HUES64 (cell line): ENCODE measurements around the gene TPST2. TPM values are rescaled to one million over a fixed set of nuclear protein-coding genes. Genes with fewer than 3 reads are reported as not detected.

Experiments
- H3K27ac ChIP-seq: 2 replicates; pipeline ENCODE4 v1.7.0; 2013; ENCODE audit warnings: low read depth, low read length, inconsistent platforms
- H3K27me3 ChIP-seq: 2 replicates; pipeline ENCODE4 v1.6.1; 2013; ENCODE audit warnings: mild to moderate bottlenecking, low read length; ENCODE audit not compliant: insufficient read depth
- H3K36me3 ChIP-seq: 2 replicates; pipeline ENCODE4 v1.6.1; 2013; ENCODE audit warnings: mild to moderate bottlenecking, low read length; ENCODE audit not compliant: insufficient read depth
- H3K4me1 ChIP-seq: 2 replicates; pipeline ENCODE4 v1.6.1; 2013; ENCODE audit warnings: mild to moderate bottlenecking, low read length, moderate library complexity; ENCODE audit not compliant: insufficient read depth
- H3K4me3 ChIP-seq: 2 replicates; pipeline ENCODE4 v1.5.1; 2013; ENCODE audit warnings: mild to moderate bottlenecking, low read length, moderate library complexity
- H3K9ac ChIP-seq: 2 replicates; pipeline ENCODE4 v1.6.1; 2013; ENCODE audit warnings: mild to moderate bottlenecking, low read depth, low read length
- H3K9me3 ChIP-seq: 2 replicates; pipeline ENCODE4 v1.6.1; 2013; ENCODE audit warnings: low read depth, low read length; ENCODE audit not compliant: insufficient read depth
- WGBS: fragments of 150-250, 120-280 bp; methylation state at CpG from one replicate; pipeline ENCODE4 v1.1.7; 2013; ENCODE audit warnings: missing lambda C conversion rate; 5-methylcytosine and 5-hydroxymethylcytosine counted together
- polyA plus RNA-seq, 2 experiments: library from polyadenylated mRNA; stranded (reverse); fragments of 50-300 nt; gene quantifications; one replicate each; pipeline ENCODE4 v1.2.3, GENCODE V29; 2013

Gene TPST2
- 34.5 TPM for polyA plus RNA-seq (2013, experiment 1 of 2)
- 35.2 TPM for polyA plus RNA-seq (2013, experiment 2 of 2)

DNA sequence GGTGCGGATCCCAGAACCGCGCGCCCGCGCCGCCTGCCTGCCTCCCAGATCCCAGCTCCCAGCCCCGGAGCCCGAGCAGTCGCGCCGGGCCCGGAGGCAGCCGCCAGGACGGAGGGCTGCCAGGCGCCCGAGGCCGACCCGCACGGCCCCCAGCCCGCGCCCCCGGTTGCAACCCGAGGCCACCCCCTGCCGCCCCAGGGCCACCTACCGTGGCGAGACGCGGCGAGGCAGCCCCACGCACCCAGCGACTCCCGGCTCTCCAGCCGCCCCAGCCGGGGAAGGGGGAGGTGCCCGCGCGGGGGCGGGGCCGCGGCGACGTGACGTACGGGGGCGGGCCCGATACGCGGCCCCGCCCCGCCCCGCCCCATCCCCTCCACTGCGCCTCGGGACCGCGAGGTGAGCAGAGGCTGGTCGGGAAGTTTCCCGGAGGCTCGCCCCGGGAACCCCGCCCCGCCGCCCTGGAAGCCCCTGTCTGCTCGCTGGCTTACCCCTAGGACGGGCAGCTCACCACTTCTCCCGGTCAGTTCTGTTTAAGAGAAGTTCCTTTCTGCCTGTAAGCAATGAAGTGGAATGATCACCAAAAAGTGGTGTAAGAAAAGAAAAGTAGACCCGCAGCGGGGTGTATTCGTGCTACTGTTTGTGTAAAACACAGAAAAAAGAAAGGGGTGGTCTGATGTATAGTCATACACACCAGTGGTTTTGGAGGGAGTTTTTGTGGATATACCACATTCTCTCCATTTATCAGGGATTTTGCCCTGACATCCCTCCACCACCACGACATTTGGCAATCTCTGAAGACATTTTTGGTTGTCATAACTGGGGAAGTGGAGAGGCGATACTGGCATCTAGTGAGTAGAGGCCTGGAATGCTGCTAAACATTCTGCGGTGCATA is at the start of gene TPST2:
TSS of gene TPST2 (minus strand) at position 288 of the 892 bp plus-strand sequence. CDS start 48,502 bp downstream, outside the sequence.
- Histone ChIP-seq H3K27me3 (no peaks in the 10 kb centered on the region), H3K4me1 (peaks cover 6% of the 10 kb centered on the region; the same call in 1 of the 2 replicates), H3K27ac (peak within 1 kb of the TSS; percentile 25; the same call in 1 of the 2 replicates), H3K36me3 (peaks cover 10% of the 10 kb centered on the region), H3K9me3 (no peaks in the 10 kb centered on the region; the same call in 1 of the 2 replicates), H3K4me3 (peak within 1 kb of the TSS; percentile 78), H3K9ac (peak within 1 kb of the TSS; percentile 62)
- 6% methylated on average over 72 of the region's 72 CpGs for WGBS

DNA sequence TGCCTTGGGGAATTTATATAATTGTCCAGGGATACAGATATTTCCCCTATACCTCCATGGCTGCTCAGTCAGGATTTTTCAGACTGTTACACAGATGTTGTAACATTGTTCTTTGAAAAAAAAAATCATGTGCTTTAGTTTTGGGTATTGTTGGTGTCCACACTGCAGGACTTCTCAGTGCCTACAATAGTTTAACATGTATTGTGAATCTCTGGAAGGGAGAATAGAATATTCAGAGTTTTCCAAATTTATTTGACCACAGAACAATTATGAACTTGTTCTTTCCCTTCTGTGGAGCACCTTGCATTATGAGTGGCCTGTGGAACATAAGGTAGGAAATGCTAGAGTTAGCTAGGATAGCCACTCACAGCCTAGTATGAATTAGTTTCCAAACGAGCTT is 46.4 kb upstream of the TPST2 start:
- no peak overlapping the region for H3K9ac ChIP-seq
- H3K9me3 ChIP-seq = no peaks in the 10 kb centered on the region
- no peak overlapping the region for H3K27ac ChIP-seq
- H3K4me3 ChIP-seq = no peak overlapping the region
- no peaks in the 10 kb centered on the region for H3K27me3 ChIP-seq
- H3K4me1 ChIP-seq = peaks cover 16% of the 10 kb centered on the region
- WGBS = 93% methylated on average over 1 of the region's 1 CpG
- no peaks in the 10 kb centered on the region for H3K36me3 ChIP-seq

DNA sequence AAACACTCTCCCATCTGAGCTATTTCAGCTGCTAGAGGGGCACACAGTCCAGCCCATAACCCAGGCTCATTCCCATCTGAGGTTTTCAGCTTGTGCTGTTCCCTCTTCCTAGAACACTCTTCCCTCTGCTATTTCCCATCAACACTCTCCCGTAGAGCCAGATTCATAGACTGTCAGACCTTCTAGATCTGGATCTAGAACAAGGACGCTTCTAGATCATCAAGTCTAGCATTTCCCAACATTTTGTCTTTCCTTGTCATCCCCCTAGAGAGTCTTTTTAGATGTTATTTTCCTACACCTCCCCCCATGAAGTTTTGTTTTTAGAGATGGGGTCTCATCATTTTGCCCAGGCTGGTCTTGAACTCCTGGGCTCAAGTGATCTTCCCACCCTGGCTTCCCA is 45.2 kb upstream of the TPST2 start:
- H3K27ac ChIP-seq = no peak overlapping the region
- H3K9ac ChIP-seq = no peak overlapping the region
- H3K4me3 ChIP-seq = no peak overlapping the region
- no peaks in the 10 kb centered on the region for H3K36me3 ChIP-seq
- peaks cover 5% of the 10 kb centered on the region; the same call in 1 of the 2 replicates for H3K4me1 ChIP-seq
- H3K27me3 ChIP-seq = no peaks in the 10 kb centered on the region
- H3K9me3 ChIP-seq = 0 out of 2 replicates have a peak, but pooled peaks cover 3% of the 10 kb centered on the region
- WGBS = 93% methylated on average over 2 of the region's 2 CpGs

DNA sequence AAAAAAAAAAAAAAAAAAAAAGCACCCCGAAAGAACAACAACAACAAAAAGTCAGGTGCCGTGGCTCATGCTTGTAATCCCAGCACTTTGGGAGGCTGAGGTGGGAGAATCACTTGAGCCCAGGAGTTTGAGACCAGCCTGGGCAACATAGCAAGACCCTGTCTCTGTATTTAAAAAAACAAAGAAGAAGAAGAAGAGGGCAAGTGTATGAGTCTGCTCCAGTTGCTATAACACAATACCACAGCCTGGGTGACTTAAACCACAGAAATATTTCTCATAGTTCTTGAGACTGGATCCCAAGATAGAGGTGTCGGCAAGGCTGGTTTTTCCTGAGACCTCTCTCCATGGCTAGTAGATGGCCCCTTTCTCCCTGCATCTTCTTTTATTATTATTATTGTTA is 44.3 kb upstream of the TPST2 start:
- Histone ChIP-seq H3K4me1 (peaks cover 5% of the 10 kb centered on the region; the same call in 1 of the 2 replicates), H3K27me3 (no peaks in the 10 kb centered on the region), H3K27ac (no peak overlapping the region), H3K4me3 (no peak overlapping the region), H3K9me3 (0 out of 2 replicates have a peak, but pooled peaks cover 3% of the 10 kb centered on the region), H3K36me3 (no peaks in the 10 kb centered on the region), H3K9ac (no peak overlapping the region)
- 100% methylated on average over 3 of the region's 3 CpGs for WGBS

DNA sequence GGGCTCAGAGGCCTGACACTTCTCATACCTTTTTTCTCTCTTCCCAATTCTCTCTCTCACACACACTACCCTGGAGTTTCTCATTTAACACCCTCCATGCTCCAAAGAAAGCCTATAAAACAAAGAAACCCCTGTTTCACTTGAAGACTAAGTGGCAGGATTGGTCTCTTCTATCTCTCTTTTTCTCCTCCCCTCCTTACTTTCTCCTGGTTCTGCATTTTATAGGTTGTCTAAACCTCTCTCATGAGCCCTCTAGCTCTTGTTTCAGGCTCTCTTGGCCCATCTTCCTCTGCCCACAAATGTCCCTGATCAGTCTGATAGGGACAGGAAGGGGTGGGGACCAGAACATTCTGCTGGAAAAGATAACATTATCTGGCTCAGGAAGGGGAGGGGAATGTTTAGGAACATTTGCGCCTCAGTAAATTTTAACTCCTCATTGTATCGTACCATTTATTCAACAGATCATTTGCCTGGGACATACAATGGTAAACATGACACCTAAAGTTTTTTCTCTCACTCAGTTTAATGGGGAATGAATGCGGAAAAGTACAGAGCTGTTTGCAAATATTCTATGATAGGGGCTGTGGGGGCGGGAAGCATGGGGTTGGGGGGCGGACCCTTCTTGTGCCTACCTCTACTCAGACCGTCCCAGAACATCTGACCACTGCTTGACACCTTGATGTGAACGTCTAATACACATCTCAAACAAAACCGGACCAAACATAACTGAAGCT is 42.7 kb upstream of the TPST2 start:
- Histone ChIP-seq H3K27ac (no peak overlapping the region; the same call in 1 of the 2 replicates), H3K36me3 (no peaks in the 10 kb centered on the region), H3K27me3 (no peaks in the 10 kb centered on the region), H3K4me1 (peaks cover 5% of the 10 kb centered on the region; the same call in 1 of the 2 replicates), H3K4me3 (no peak overlapping the region), H3K9me3 (0 out of 2 replicates have a peak, but pooled peaks cover 3% of the 10 kb centered on the region), H3K9ac (no peak overlapping the region)
- 68% methylated on average over 6 of the region's 8 CpGs for WGBS

DNA sequence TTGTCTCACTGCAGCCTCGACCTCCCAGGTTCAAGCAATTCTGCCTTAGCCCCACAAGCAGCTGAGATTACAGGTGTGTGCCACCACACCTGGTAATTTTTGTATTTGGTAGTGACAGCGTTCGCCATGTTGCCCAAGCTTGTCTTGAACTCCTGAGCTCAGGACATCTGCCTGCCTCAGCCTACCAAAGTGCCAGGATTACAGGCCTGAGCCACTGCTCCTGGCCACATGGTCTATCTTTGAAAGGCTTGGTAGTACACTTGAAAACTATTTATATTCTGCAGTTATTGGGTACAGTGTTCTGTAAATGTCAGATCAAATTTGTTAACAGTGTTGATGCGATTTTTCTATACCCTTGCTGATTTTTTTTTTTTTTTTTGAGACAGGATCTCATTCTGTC is 41.4 kb upstream of the TPST2 start:
- 0 out of 2 replicates have a peak, but pooled peaks cover 3% of the 10 kb centered on the region for H3K9me3 ChIP-seq
- no peak overlapping the region for H3K4me3 ChIP-seq
- no peaks in the 10 kb centered on the region for H3K36me3 ChIP-seq
- H3K4me1 ChIP-seq = peaks cover 5% of the 10 kb centered on the region; the same call in 1 of the 2 replicates
- no peak overlapping the region for H3K27ac ChIP-seq
- H3K27me3 ChIP-seq = no peaks in the 10 kb centered on the region
- no peak overlapping the region for H3K9ac ChIP-seq
- WGBS = 97% methylated on average over 4 of the region's 4 CpGs

DNA sequence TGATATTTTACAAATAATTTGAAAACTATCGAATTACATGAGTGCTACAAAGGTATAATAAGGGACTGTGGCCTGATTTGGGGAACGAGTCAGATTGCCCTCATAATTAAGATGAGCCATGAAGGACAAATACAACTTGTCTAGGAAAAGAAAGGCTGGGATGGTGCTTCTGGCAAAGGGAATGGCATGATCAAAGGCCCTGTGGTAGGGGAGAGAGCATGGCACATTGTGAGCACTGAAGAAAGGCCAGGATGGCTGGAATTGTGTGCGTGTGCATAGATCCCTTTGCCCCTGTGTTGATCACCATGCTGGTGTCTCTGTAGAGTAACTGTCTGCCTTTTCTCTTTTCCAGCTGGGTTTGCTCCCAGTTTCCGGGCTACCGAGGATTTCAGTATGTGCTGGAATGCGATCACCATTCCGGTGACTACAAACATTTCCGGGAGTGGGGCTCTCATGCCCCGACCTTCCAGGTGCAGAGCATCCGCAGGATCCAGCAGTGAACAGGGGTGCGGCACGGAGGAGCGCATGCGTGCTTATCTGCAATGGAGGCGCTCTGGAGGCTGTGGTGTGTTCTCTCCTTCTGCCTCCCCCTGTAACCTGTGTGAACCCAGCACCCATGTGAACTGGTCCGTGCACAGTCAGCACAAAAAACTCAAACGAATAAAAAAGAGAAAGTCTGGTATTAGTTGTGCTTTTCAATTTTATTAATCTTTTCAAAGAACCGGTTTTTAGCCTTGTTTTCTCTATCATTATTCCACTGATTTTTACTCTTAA is 40.2 kb upstream of the TPST2 start:
- 95% methylated on average over 16 of the region's 18 CpGs for WGBS
- peaks cover 5% of the 10 kb centered on the region; the same call in 1 of the 2 replicates for H3K4me1 ChIP-seq
- H3K27ac ChIP-seq = no peak overlapping the region
- no peak overlapping the region for H3K9ac ChIP-seq
- H3K27me3 ChIP-seq = no peaks in the 10 kb centered on the region
- H3K36me3 ChIP-seq = no peaks in the 10 kb centered on the region
- H3K4me3 ChIP-seq = no peak overlapping the region
- H3K9me3 ChIP-seq = 0 out of 2 replicates have a peak, but pooled peaks cover 3% of the 10 kb centered on the region

DNA sequence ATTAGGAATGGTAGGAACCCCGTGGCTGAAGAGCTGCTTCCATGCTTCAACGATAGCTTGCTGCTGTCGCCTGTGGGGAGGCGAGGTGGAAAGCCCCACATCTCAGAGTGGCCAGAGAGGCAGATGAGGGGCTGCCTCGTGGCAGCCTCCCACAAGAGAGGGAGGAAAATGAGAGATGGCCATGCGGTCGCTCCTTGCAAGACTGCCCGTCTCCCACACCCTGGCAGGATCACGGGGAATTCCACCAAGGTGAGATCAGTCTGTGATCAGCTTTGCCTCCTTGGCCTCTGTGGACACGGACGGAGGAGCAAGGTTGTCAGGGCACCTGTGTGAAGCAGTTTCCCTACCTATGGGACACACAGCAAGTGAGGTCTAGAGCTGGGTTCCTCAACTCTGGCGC is 34.9 kb upstream of the TPST2 start:
- no peaks in the 10 kb centered on the region for H3K36me3 ChIP-seq
- no peak overlapping the region for H3K9ac ChIP-seq
- peaks cover 7% of the 10 kb centered on the region; the same call in 1 of the 2 replicates for H3K4me1 ChIP-seq
- WGBS = 93% methylated on average over 12 of the region's 12 CpGs
- no peak overlapping the region for H3K27ac ChIP-seq
- H3K27me3 ChIP-seq = no peaks in the 10 kb centered on the region
- no peaks in the 10 kb centered on the region for H3K9me3 ChIP-seq
- H3K4me3 ChIP-seq = no peak overlapping the region

DNA sequence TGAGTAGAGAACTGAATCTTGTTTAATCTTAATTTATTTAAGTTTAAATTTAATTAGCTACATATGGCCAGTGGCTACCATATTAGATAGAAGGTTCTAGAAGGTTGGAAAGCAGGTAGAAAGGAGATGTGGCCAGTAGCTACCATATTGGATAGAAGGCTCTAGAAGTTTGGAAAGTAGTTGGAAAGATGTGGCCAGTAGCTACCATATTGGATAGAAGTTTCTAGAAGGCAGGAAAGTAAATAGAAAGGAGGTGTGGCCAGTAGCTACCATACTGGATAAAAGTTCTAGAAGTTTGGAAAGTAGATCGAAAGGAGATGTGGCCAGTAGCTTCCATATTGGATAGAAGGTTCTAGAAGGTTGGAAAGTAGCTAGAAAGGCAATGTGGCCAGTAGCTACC is 34.1 kb upstream of the TPST2 start:
- Histone ChIP-seq H3K9ac (no peak overlapping the region), H3K36me3 (no peaks in the 10 kb centered on the region), H3K27ac (no peak overlapping the region), H3K4me1 (peaks cover 7% of the 10 kb centered on the region; the same call in 1 of the 2 replicates), H3K9me3 (no peaks in the 10 kb centered on the region), H3K4me3 (no peak overlapping the region), H3K27me3 (no peaks in the 10 kb centered on the region)
- WGBS = 93% methylated on average over 1 of the region's 1 CpG

DNA sequence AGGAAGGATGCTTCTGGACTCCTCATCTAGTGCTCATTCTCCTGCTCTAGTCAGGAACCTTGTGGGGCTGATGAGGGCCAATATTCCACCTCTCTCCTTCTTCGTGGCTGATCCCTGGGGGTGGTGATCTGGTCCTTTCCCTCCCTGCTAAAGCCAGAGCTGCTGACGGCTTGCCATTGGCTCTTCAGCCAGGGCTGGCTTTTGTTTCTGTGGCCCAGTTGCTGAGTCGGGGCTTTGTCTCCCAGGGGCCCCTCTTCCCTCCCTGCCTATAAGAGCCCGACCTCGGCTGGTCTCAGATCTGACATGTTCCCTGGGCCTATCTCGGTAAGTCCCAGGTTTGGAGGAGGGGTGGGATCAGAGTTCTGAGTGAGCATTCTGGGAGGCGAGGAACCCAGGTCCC is 31.7 kb upstream of the TPST2 start, which contains the start of gene CRYBA4:
TSS of gene CRYBA4 (plus strand) at position 301 of the 400 bp plus-strand sequence. CDS start 634 bp downstream, outside the sequence.
- H3K27ac ChIP-seq = no peak within 1 kb of the TSS
- no peaks in the 10 kb centered on the region for H3K36me3 ChIP-seq
- no peaks in the 10 kb centered on the region for H3K27me3 ChIP-seq
- H3K4me1 ChIP-seq = peaks cover 23% of the 10 kb centered on the region
- no peak within 1 kb of the TSS for H3K4me3 ChIP-seq
- no peaks in the 10 kb centered on the region for H3K9me3 ChIP-seq
- no peak within 1 kb of the TSS for H3K9ac ChIP-seq
- WGBS = 69% methylated on average over 7 of the region's 7 CpGs
